HEK293T (cell line): Measurements from ENCODE around the gene CRLF1.

Experiments
- ARNT ChIP-seq: fragments of 450-650 bp; IDR thresholded peaks from 2 replicates; pipeline ENCODE4 v1.6.1; 2017; ENCODE audit warnings: mild to moderate bottlenecking
- ELF4 ChIP-seq: fragments of 450-650 bp; IDR thresholded peaks from 2 replicates; pipeline ENCODE4 v1.6.1; 2017; ENCODE audit warnings: antibody characterized with exemption
- HDGF ChIP-seq: fragments of 450-650 bp; IDR thresholded peaks from 2 replicates; pipeline ENCODE4 v1.6.1; 2017; ENCODE audit warnings: antibody characterized with exemption, borderline replicate concordance
- L3MBTL2 ChIP-seq: fragments of 450-650 bp; conservative IDR thresholded peaks from 2 replicates; pipeline ENCODE4 v1.6.1; 2016; ENCODE audit warnings: mild to moderate bottlenecking
- SP1 ChIP-seq: fragments of 450-650 bp; IDR thresholded peaks from 2 replicates; pipeline ENCODE4 v1.6.1; 2017
- SUZ12 ChIP-seq: fragments of 450-650 bp; IDR thresholded peaks from 2 replicates; pipeline ENCODE4 v1.6.1; 2016; ENCODE audit warnings: mild to moderate bottlenecking
- TARDBP ChIP-seq: fragments of 450-650 bp; IDR thresholded peaks from 2 replicates; pipeline ENCODE4 v1.6.1; 2016

DNA sequence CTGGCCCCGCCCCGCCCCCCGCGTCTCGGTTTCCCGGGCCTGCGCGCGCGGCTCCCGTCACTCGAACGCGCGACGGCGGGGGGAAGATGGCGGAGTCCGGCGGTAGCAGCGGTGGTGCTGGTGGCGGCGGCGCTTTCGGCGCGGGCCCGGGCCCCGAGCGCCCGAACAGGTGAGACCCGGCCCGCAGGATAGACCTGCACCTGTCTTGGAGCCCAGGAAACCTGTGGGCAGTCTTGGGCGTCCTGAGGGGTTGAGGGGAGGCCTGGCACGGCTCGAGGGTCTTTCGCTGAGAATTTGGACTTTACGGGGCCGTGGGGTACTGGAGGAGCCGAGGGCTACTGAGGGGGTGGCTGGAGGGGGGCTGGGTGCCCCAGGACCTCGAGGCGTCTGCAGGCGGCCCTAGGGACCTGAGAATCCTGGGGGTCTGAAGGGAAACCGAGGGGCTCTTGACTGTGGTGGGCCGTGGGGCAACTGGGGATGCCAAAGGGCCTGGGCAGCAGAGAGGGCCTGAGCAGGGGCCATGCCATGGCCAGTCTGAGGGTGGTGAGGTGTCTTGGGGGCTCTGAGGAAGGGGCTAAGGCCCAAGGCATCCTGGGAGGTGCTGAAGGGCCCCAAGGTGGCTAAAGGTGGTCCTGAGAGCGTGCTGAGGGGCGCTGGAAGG, 30.5 kb upstream of the CRLF1 start, which contains the start of gene KLHL26:
- no peak for TF ChIP-seq SUZ12
- TF ChIP-seq TARDBP: no peak
- no peak for TF ChIP-seq L3MBTL2
- no peak for TF ChIP-seq ELF4
- no peak for TF ChIP-seq HDGF
- TF ChIP-seq SP1: no peak
- no peak for TF ChIP-seq ARNT
